Measurements from ENCODE around the gene BCAR1. TPM values are rescaled to one million over a fixed set of nuclear protein-coding genes. Genes with fewer than 3 reads are reported as not detected.

Gene BCAR1
- total RNA-seq, 1 experiment from 2014 or later: 120 TPM

- peak overlapping the region; percentile 70 to 78 for H3K4me3 ChIP-seq (ENCODE audit: low read depth in 2 of 2, low read length in 2 of 2)
- in situ Hi-C loops (cut with HindIII; ENCODE audit: low pct_unique_long_range_greater_than_20kb, low sequenced_read_pairs): no loop called here
Observed at GRCh38 chr16:75248536-75249380, 2.7 kb downstream of the BCAR1 start.

GRCh38 chr16:75248142-75248535, 3.3 kb downstream of the BCAR1 start:
- Histone ChIP-seq H3K27ac (ENCODE audit: low read length) (peak overlapping the region; percentile 95), H3K4me3 (ENCODE audit: low read depth in 2 of 2, low read length in 2 of 2) (peak overlapping the region; percentile 70 to 78), H3K36me3 (ENCODE audit: control insufficient read depth, insufficient read depth, low read length) (no peaks in the 10 kb centered on the region), H3K27me3 (ENCODE audit: control insufficient read depth, insufficient read depth, low read length) (no peaks in the 10 kb centered on the region), H3K9me3 (ENCODE audit: control insufficient read depth, insufficient read depth, low read depth, low read length) (no peaks in the 10 kb centered on the region), H3K4me1 (ENCODE audit: control insufficient read depth, insufficient read depth, low read length) (peaks cover 72% of the 10 kb centered on the region)
- intact Hi-C loops (cut with micrococcal nuclease; ENCODE audit: unreplicated experiment): no loop called here
- TF ChIP-seq, protein P1, sequence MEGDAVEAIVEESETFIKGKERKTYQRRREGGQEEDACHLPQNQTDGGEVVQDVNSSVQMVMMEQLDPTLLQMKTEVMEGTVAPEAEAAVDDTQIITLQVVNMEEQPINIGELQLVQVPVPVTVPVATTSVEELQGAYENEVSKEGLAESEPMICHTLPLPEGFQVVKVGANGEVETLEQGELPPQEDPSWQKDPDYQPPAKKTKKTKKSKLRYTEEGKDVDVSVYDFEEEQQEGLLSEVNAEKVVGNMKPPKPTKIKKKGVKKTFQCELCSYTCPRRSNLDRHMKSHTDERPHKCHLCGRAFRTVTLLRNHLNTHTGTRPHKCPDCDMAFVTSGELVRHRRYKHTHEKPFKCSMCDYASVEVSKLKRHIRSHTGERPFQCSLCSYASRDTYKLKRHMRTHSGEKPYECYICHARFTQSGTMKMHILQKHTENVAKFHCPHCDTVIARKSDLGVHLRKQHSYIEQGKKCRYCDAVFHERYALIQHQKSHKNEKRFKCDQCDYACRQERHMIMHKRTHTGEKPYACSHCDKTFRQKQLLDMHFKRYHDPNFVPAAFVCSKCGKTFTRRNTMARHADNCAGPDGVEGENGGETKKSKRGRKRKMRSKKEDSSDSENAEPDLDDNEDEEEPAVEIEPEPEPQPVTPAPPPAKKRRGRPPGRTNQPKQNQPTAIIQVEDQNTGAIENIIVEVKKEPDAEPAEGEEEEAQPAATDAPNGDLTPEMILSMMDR (IDR thresholded peaks at IDR 0.05): no peak
- TF ChIP-seq REST (IDR thresholded peaks at IDR 0.05; ENCODE audit: insufficient read depth in 1 of 2, low read depth in 2 of 2, low read length in 1 of 2) (no peak), SIN3A (IDR thresholded peaks at IDR 0.05; ENCODE audit: borderline replicate concordance, insufficient read depth, low read depth, low read length) (no peak), POLR2AphosphoS5 (IDR thresholded peaks at IDR 0.05; ENCODE audit: low read depth, low read length) (no peak), TCF7L2 (IDR thresholded peaks at IDR 0.05; ENCODE audit: low read depth, low read length) (no peak)
- no peak for DNase-seq (ENCODE audit: low read depth, low spot score)
- in situ Hi-C loops (cut with HindIII; ENCODE audit: low pct_unique_long_range_greater_than_20kb, low sequenced_read_pairs): no loop called here
- CTCF ChIA-PET: no interaction called here
- ATAC-seq: no peak
- POLR2A ChIA-PET: no interaction called here
- BruUV-seq (replicated peaks): no TSS peak

More at GRCh38 chr16:75248536-75249380, 2.7 kb downstream of the BCAR1 start:
- POLR2A ChIA-PET: no interaction called here
- intact Hi-C loops (cut with micrococcal nuclease; ENCODE audit: unreplicated experiment): no loop called here
- ATAC-seq (no peak), DNase-seq (ENCODE audit: low read depth, low spot score) (no peak)
- Histone ChIP-seq H3K9me3 (ENCODE audit: control insufficient read depth, insufficient read depth, low read depth, low read length) (no peaks in the 10 kb centered on the region), H3K36me3 (ENCODE audit: control insufficient read depth, insufficient read depth, low read length) (no peaks in the 10 kb centered on the region), H3K27ac (ENCODE audit: low read length) (peak overlapping the region; percentile 95), H3K4me1 (ENCODE audit: control insufficient read depth, insufficient read depth, low read length) (peaks cover 74% of the 10 kb centered on the region), H3K27me3 (ENCODE audit: control insufficient read depth, insufficient read depth, low read length) (no peaks in the 10 kb centered on the region)
- BruUV-seq (replicated peaks): no TSS peak
- CTCF ChIA-PET: no interaction called here
- TF ChIP-seq POLR2AphosphoS5 (IDR thresholded peaks at IDR 0.05; ENCODE audit: low read depth, low read length) (no peak), SIN3A (IDR thresholded peaks at IDR 0.05; ENCODE audit: borderline replicate concordance, insufficient read depth, low read depth, low read length) (no peak), REST (IDR thresholded peaks at IDR 0.05; ENCODE audit: insufficient read depth in 1 of 2, low read depth in 2 of 2, low read length in 1 of 2) (no peak), TCF7L2 (IDR thresholded peaks at IDR 0.05; ENCODE audit: low read depth, low read length) (no peak)
- TF ChIP-seq, protein P1 (IDR thresholded peaks at IDR 0.05): no peak

Measured in Panc1 (cell line).